Measurements from ENCODE around the gene HEXD.

- TF ChIP-seq POLR2A (IDR thresholded peaks at IDR 0.05; ENCODE audit: low read depth, low read length) = no peak
- no peak for TF ChIP-seq POLR2AphosphoS5 (IDR thresholded peaks at IDR 0.05; ENCODE audit: low read depth, low read length)
Observed at GRCh38 chr17:82428546-82428945, 10.4 kb downstream of the HEXD start.

All from GM12892 (cell line).